HK-2 (cell line): ENCODE measurements around the gene OR4C15.

Experiments
- DNase-seq: peaks from one replicate; pipeline ENCODE4 v3.0.0-alpha.2; 2018; ENCODE audit not compliant: unreplicated experiment

The OR4C15 gene

GRCh38 chr11:55554169-55554568 is at the start of gene OR4C15:
Gene OR4C15 (plus strand): TSS chr11:55554469. CDS start chr11:55554469, 0 bp downstream.
- DNase-seq, result no peak

DNA sequence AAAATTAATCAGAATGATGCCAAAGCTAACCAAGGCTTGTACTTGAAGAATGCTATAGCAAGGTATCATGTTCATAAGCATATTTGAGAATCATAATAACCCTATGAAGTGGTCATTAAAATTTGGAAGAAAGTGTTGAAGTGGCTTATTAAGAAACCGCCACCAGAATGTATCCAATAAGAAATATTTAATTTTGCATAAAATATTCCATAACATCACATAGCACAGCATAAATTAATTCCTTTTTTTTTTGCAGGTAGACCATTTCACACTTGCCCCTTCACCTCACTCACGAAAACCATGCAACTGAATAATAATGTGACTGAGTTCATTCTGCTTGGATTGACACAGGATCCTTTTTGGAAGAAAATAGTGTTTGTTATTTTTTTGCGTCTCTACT is 17.6 kb downstream of the OR4C15 start, which contains the start of gene OR4C16:
OR4C16 (plus strand) TSS at position 301 of the 400 bp plus-strand sequence; CDS start at position 301, 0 bp downstream.
- no peak for DNase-seq

DNA sequence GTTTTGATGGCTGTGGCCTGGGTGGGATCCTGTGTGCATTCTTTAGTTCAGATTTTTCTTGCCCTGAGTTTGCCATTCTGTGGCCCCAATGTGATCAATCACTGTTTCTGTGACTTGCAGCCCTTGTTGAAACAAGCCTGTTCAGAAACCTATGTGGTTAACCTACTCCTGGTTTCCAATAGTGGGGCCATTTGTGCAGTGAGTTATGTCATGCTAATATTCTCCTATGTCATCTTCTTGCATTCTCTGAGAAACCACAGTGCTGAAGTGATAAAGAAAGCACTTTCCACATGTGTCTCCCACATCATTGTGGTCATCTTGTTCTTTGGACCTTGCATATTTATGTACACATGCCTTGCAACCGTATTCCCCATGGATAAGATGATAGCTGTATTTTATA is 18.3 kb downstream of the OR4C15 start:
- no peak for DNase-seq
